CD4-positive, alpha-beta memory T cell (primary cell): ENCODE data around the gene SELENOP. TPM values are rescaled to one million over a fixed set of nuclear protein-coding genes. Genes with fewer than 3 reads are reported as not detected.
"Not testable (repeated sequence)": the region's sequence is repeated elsewhere in the genome, so short reads cannot be mapped to it uniquely, and the experiment has no call there.

Experiments used
- CTCF ChIA-PET: fragments of 350-600 bp; sonication (Branson Sonifier 250); formaldehyde crosslinking; loops from one replicate; lab custom pipeline; 2021; ENCODE audit warnings: inconsistent platforms; ENCODE audit not compliant: partially characterized antibody; lab: Charles Lee
- POLR2A ChIA-PET: fragments of 350-600 bp; sonication (Branson Sonifier 250); formaldehyde crosslinking; loops from one replicate; lab custom pipeline; 2021; ENCODE audit not compliant: partially characterized antibody; lab: Charles Lee
- DNase-seq, 5 donors: peaks; one replicate each; pipeline versions ENCODE4 v3.0.0 to v3.0.0-alpha.2; 2020 to 2022; ENCODE audit warnings: mixed read lengths in 1 of 5
- H3K27ac ChIP-seq: one replicate; pipeline ENCODE4 v1.7.0; 2013; ENCODE audit warnings: low read depth, low read length
- H3K27me3 ChIP-seq: 2 replicates; pipeline ENCODE4 v1.7.0; 2013; ENCODE audit warnings: mild to moderate bottlenecking, low read length, moderate library complexity; ENCODE audit not compliant: insufficient read depth
- H3K36me3 ChIP-seq: 2 replicates; pipeline ENCODE4 v1.7.0; 2013; ENCODE audit warnings: mild to moderate bottlenecking, low read length, moderate library complexity; ENCODE audit not compliant: insufficient read depth
- H3K4me1 ChIP-seq: 2 replicates; pipeline ENCODE4 v1.7.0; 2013; ENCODE audit warnings: mild to moderate bottlenecking, low read length, moderate library complexity; ENCODE audit not compliant: insufficient read depth
- H3K4me3 ChIP-seq, 2 donors: one replicate each; pipeline ENCODE4 v1.7.0; 2013; ENCODE audit warnings: low read length in 2 of 2, mild to moderate bottlenecking in 1 of 2
- H3K9me3 ChIP-seq, 2 donors: one replicate each; pipeline ENCODE4 v1.7.0; 2013; ENCODE audit warnings: low read length in 2 of 2, control low read depth in 1 of 2; ENCODE audit not compliant: control insufficient read depth in 1 of 2
- H3K27ac Mint-ChIP-seq, 7 donors: one replicate each; pipeline ENCODE4 v1.8.0; 2020 to 2021; ENCODE audit warnings: mixed read lengths in 7 of 7, mild to moderate bottlenecking in 6 of 7, inconsistent platforms in 3 of 7, moderate library complexity in 3 of 7
- H3K27me3 Mint-ChIP-seq, 2 donors: one replicate each; pipeline ENCODE4 v1.8.0; 2020 to 2021; ENCODE audit warnings: mixed read lengths in 2 of 2
- H3K36me3 Mint-ChIP-seq, 2 donors: one replicate each; pipeline ENCODE4 v1.8.0; 2020 to 2021; ENCODE audit warnings: mixed read lengths in 2 of 2, inconsistent platforms in 1 of 2, mild to moderate bottlenecking in 1 of 2
- H3K4me1 Mint-ChIP-seq, 4 donors: one replicate each; pipeline ENCODE4 v1.8.0; 2020 to 2021; ENCODE audit warnings: mixed read lengths in 4 of 4, mild to moderate bottlenecking in 1 of 4
- H3K4me3 Mint-ChIP-seq, 8 donors: one replicate each; pipeline ENCODE4 v1.8.0; 2020 to 2021; ENCODE audit warnings: mixed read lengths in 8 of 8, mild to moderate bottlenecking in 7 of 8, moderate library complexity in 6 of 8, inconsistent platforms in 3 of 8
- H3K9me3 Mint-ChIP-seq, 8 donors: one replicate each; pipeline ENCODE4 v1.8.0; 2020 to 2021; ENCODE audit warnings: mixed read lengths in 8 of 8, mild to moderate bottlenecking in 5 of 8, inconsistent platforms in 3 of 8, moderate library complexity in 1 of 8
- intact Hi-C: fragments of 100-400 bp; cut with micrococcal nuclease; formaldehyde crosslinking; loops from one replicate; pipeline ENCODE4 v1.15.1; 2023
- polyA plus RNA-seq, 2 donors: library from polyadenylated mRNA; unstranded; fragments of 300-500 nt; fragmentation: Illumina TruSeq; gene quantifications; one replicate each; pipeline ENCODE4 v1.2.3, GENCODE V29; 2021
- total RNA-seq, 2 experiments: library from RNA; stranded (reverse); gene quantifications; one replicate each; pipeline ENCODE4 v1.2.3, GENCODE V29; 2021

The SELENOP gene
- total and polyA plus RNA-seq, 4 experiments from 2014 or later = 0.64 to 1.4 (median 0.86) TPM; not detected in 1

DNA sequence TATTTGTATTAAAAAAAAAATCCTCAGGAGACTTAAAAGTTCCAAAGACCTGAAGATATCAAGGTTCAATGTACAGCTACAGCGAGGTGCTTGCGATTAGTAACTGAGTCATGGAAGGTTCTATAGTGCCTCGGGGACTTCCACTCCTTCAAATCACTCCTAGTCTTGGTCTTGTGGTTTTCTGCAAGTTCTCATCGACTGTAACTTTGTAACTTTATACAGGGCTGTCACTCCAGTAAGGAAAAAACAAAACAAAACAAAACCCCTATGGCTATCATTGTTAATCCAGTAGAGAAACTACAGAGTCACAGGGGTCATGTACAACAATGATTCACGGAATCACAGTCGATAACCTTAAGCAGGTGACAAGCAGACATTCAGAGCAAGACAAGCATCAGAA lies 39.8 kb upstream of the SELENOP start:
- POLR2A ChIA-PET = no interaction called here
- H3K27me3 Mint-ChIP-seq = peaks cover 1 to 5% of the 10 kb centered on the region in 2 donors
- H3K36me3 Mint-ChIP-seq = no peaks in the 10 kb centered on the region
- H3K9me3 Mint-ChIP-seq = no peaks in the 10 kb centered on the region
- CTCF ChIA-PET = no interaction called here
- no peaks in the 10 kb centered on the region for H3K4me1 Mint-ChIP-seq
- H3K4me3 Mint-ChIP-seq = no peak overlapping the region
- Histone ChIP-seq H3K27me3 (no peaks in the 10 kb centered on the region), H3K4me1 (no peaks in the 10 kb centered on the region), H3K27ac (no peak overlapping the region), H3K36me3 (no peaks in the 10 kb centered on the region), H3K9me3 (no peaks in the 10 kb centered on the region), H3K4me3 (no peak overlapping the region)
- no peak for DNase-seq
- intact Hi-C loops = no loop called here
- H3K27ac Mint-ChIP-seq = no peak overlapping the region

DNA sequence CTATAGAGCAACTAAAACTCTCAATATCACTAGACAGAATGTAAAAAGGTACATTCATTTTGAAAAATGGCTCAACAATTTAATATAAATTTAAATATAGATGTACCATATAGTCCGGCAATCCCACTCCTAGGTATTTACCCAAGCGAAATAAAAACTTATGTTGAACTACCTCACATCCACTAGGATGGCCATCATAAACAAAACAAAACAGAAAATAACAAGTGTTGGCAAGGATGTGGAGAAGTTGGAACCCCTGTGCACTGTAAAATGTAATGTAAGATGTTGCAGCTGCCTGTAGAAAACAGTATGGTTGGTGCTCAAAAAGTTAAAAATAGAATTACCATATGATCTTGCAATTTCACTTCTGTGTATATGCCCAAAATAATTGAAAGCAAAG lies 36.9 kb upstream of the SELENOP start:
- Mint-ChIP-seq H3K4me3 (no peak overlapping the region), H3K36me3 (no peaks in the 10 kb centered on the region), H3K4me1 (no peaks in the 10 kb centered on the region), H3K27ac (no peak overlapping the region), H3K9me3 (peaks cover 0 to 9% (median 3%) of the 10 kb centered on the region in 8 donors), H3K27me3 (peaks cover 6 to 9% of the 10 kb centered on the region in 2 donors)
- Histone ChIP-seq H3K4me1 (no peaks in the 10 kb centered on the region), H3K4me3 (no peak overlapping the region), H3K9me3 (no peaks in the 10 kb centered on the region), H3K27ac (no peak overlapping the region), H3K36me3 (no peaks in the 10 kb centered on the region), H3K27me3 (no peaks in the 10 kb centered on the region)
- intact Hi-C loops = no loop called here
- ChIA-PET CTCF (no interaction called here), POLR2A (no interaction called here)
- DNase-seq = no peak

DNA sequence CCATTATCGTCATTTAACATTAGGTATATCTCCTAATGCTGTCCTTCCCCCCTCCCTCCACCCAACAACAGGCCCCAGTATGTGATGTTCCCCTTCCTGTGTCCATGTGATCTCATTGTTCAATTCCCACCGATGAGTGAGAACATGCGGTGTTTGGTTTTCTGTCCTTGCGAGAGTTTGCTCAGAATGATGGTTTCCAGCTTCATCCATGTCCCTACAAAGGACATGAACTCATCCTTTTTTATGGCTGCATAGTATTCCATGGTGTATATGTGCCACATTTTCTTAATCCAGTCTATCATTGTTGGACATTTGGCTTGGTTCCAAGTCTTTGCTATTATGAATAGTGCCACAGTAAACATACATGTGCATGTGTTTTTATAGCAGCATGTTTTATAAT lies 32.7 kb upstream of the SELENOP start:
- POLR2A ChIA-PET, H3K4me3 ChIP-seq, H3K4me3 Mint-ChIP-seq, DNase-seq, H3K36me3 ChIP-seq, H3K9me3 ChIP-seq, H3K27me3 ChIP-seq, intact Hi-C loops, CTCF ChIA-PET, H3K4me1 Mint-ChIP-seq, H3K27ac Mint-ChIP-seq, H3K36me3 Mint-ChIP-seq, H3K27ac ChIP-seq, H3K9me3 Mint-ChIP-seq, H3K4me1 ChIP-seq: not testable (repeated sequence)
- peaks cover 7 to 13% of the 10 kb centered on the region in 2 donors for H3K27me3 Mint-ChIP-seq

DNA sequence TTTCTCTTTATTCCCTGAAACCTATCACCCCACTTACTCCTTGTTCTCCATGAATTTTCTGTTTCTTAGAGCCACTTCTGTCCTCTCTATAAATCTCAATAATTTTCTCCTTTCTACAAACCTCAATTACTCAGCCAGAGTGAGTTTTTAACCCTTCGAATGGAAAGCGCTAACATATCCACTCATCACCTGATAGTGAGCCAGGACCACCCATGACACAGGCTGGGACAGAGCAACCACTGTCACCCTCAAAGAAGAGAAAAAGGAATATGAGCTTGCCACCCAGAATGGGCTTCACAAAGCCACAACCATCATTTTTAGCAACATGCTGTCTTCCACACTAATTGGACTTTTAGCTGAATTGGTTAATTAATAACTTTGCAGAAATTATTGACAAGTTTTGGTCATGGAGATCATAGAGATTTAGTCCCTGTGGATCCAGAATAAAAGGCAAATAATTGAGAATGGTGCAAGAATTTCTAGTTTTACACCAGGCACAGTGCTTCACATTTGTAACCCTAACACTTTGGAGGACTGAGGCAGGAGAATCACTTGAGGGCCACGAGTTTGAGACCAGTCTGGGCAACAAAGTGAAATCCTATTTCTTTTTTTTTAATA lies 32.1 kb upstream of the SELENOP start:
- peaks cover 7 to 9% of the 10 kb centered on the region in 2 donors for H3K27me3 Mint-ChIP-seq
- H3K36me3 Mint-ChIP-seq = no peaks in the 10 kb centered on the region
- peaks cover 0 to 2% (median 0%) of the 10 kb centered on the region in 4 donors for H3K4me1 Mint-ChIP-seq
- ChIA-PET POLR2A (no interaction called here), CTCF (no interaction called here)
- intact Hi-C loops = no loop called here
- DNase-seq = no peak
- Histone ChIP-seq H3K4me1 (no peaks in the 10 kb centered on the region), H3K27ac (no peak overlapping the region), H3K4me3 (no peak overlapping the region), H3K36me3 (no peaks in the 10 kb centered on the region), H3K9me3 (no peaks in the 10 kb centered on the region), H3K27me3 (no peaks in the 10 kb centered on the region)
- H3K4me3 Mint-ChIP-seq = no peak overlapping the region
- H3K27ac Mint-ChIP-seq = no peak overlapping the region
- H3K9me3 Mint-ChIP-seq = peaks cover 0 to 10% (median 3%) of the 10 kb centered on the region in 8 donors

DNA sequence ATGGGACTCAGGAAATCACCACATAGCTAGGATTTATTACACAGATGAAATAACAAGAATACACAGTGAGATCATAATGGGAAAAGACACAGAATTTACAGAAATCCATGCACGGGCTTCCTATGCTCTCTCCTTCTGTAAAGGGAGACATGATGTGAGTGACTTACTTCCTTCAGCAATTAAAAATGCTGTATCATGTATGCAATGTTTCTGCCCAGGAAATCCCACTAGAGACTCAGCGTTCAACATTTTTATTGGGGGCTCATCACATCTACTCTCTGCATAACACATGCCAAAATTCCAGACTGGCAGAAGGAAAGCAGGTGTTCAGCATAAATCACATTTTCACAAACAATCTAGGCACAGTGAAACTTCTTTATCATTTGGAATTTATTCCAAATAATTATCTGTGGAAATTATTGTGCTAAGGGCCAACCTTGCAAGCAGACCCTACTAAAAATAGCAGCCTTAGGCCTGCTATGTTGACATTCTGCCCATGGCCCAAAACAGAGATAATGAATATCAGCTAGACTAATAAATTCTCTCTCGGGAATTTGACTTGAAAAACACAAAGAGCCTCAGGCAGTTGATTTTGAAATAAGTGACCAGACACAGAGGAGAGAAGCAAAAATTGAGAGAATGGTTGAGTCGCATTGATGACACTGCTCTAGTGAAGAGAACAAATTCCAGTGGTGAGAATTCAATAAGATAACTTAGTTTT lies 31.4 kb upstream of the SELENOP start:
- Histone ChIP-seq H3K27me3 (no peaks in the 10 kb centered on the region), H3K36me3 (no peaks in the 10 kb centered on the region), H3K9me3 (no peaks in the 10 kb centered on the region), H3K4me3 (no peak overlapping the region), H3K27ac (no peak overlapping the region), H3K4me1 (no peaks in the 10 kb centered on the region)
- Mint-ChIP-seq H3K27me3 (peaks cover 7 to 8% of the 10 kb centered on the region in 2 donors), H3K9me3 (peaks cover 0 to 10% (median 3%) of the 10 kb centered on the region in 8 donors), H3K36me3 (no peaks in the 10 kb centered on the region), H3K27ac (no peak overlapping the region), H3K4me1 (peaks cover 0 to 2% (median 2%) of the 10 kb centered on the region in 4 donors), H3K4me3 (no peak overlapping the region)
- ChIA-PET CTCF (no interaction called here), POLR2A (no interaction called here)
- no peak for DNase-seq
- intact Hi-C loops = no loop called here

DNA sequence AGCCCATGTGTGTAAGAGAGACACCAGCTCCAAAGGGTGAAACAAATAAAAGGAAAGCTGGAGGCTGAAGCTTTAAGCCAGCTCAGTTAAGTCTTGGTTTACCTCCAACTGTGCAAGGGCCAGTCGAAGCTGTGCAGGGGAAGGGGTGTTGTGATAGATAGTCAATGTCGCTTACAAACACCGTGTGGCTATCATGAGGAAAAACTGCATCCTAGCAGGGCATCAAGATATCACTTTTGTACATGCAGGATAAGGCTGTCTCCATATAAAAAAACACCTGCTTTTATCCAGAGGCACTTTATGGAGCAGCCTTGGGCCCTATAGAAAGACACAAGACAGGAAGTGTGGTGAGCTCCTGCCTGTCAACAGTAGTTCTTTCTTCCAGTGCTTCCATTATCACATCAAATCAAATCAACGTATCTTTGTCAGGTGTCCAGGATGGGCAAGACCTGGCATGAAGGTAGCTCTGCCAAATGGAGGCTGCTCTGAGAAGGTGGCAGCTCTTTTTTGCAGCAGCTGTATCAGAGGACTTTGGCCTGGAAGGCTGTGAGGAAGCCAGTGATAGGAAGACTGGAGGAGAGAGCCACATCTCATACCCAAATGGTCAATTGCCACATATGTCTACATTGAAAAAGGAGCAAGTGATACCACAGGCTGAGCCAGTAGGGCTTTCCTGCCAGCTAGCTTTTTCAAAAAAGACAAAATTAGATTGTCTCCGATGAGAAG lies 29.3 kb upstream of the SELENOP start:
- no peaks in the 10 kb centered on the region for H3K9me3 ChIP-seq
- Mint-ChIP-seq H3K9me3 (peaks cover 0 to 11% (median 3%) of the 10 kb centered on the region in 8 donors), H3K4me3 (no peak overlapping the region), H3K4me1 (peaks cover 0 to 3% (median 2%) of the 10 kb centered on the region in 4 donors), H3K36me3 (no peaks in the 10 kb centered on the region), H3K27ac (no peak overlapping the region), H3K27me3 (peaks cover 6 to 8% of the 10 kb centered on the region in 2 donors)
- no peak overlapping the region for H3K4me3 ChIP-seq
- no peaks in the 10 kb centered on the region for H3K36me3 ChIP-seq
- ChIA-PET POLR2A (no interaction called here), CTCF (no interaction called here)
- no peaks in the 10 kb centered on the region for H3K27me3 ChIP-seq
- DNase-seq = no peak
- no peaks in the 10 kb centered on the region for H3K4me1 ChIP-seq
- intact Hi-C loops = no loop called here
- H3K27ac ChIP-seq = no peak overlapping the region

DNA sequence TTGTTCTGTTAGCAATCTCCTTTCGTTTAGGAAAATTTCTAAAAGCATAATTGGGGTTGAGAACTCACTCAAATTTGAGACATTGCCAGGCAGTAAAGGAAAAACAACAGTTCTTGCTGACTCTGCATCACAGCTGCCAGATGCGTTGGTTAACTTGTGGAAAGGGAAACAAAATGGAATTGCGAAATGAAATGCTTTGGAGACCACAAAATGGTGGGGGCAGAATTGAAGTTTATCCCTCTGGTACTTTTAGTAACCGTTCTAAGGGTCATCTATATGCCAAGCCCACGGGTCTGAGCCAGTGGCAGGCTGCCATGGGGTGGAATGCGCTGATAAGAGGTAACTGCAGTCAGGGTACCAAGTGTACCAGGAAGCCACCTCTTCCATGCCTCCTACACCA lies 28.6 kb upstream of the SELENOP start:
- H3K9me3 Mint-ChIP-seq = peaks cover 0 to 10% (median 5%) of the 10 kb centered on the region in 8 donors
- DNase-seq = no peak
- H3K27me3 Mint-ChIP-seq = peaks cover 2 to 8% of the 10 kb centered on the region in 2 donors
- H3K27ac ChIP-seq = no peak overlapping the region
- no peak overlapping the region for H3K4me3 Mint-ChIP-seq
- no peaks in the 10 kb centered on the region for H3K4me1 ChIP-seq
- H3K9me3 ChIP-seq = no peaks in the 10 kb centered on the region
- ChIA-PET CTCF (no interaction called here), POLR2A (no interaction called here)
- H3K4me1 Mint-ChIP-seq = peaks cover 0 to 3% (median 2%) of the 10 kb centered on the region in 4 donors
- no peak overlapping the region for H3K27ac Mint-ChIP-seq
- no peaks in the 10 kb centered on the region for H3K27me3 ChIP-seq
- H3K36me3 Mint-ChIP-seq = no peaks in the 10 kb centered on the region
- H3K4me3 ChIP-seq = no peak overlapping the region
- no peaks in the 10 kb centered on the region for H3K36me3 ChIP-seq
- intact Hi-C loops = no loop called here
